GM18858 (cell line): ENCODE measurements around the gene CCNL2.

Source experiments
- ATAC-seq: cut with Tn5 transposase; IDR thresholded peaks from one replicate; pipeline ENCODE4 v1.9.1; 2021; ENCODE audit not compliant: unreplicated experiment

Gene CCNL2

GRCh38 chr1:1358433-1359271 is 40.5 kb downstream of the CCNL2 start, which contains the start of gene MXRA8:
MXRA8 (minus strand) TSS chr1:1358555; CDS start chr1:1358504, 51 bp downstream.
- ATAC-seq = no peak

- no peak for ATAC-seq
Measured at GRCh38 chr1:1357871-1358432, 41.2 kb downstream of the CCNL2 start.

GRCh38 chr1:1356796-1357401 is 42.2 kb downstream of the CCNL2 start:
- no peak for ATAC-seq

- no peak for ATAC-seq
Measured at GRCh38 chr1:1356166-1356795, 42.9 kb downstream of the CCNL2 start.

GRCh38 chr1:1355416-1355815 is 43.7 kb downstream of the CCNL2 start:
- ATAC-seq = no peak

GRCh38 chr1:1354271-1355247 is 44.6 kb downstream of the CCNL2 start:
- no peak for ATAC-seq

- no peak for ATAC-seq
Measured at GRCh38 chr1:1353389-1354151, 45.6 kb downstream of the CCNL2 start.

- ATAC-seq = no peak
Measured at GRCh38 chr1:1352786-1353388, 46.2 kb downstream of the CCNL2 start.

- ATAC-seq = no peak
Measured at GRCh38 chr1:1351511-1352427, 47.4 kb downstream of the CCNL2 start.

- no peak for ATAC-seq
Measured at GRCh38 chr1:1349256-1350012, 49.7 kb downstream of the CCNL2 start, which contains the start of gene DVL1. DVL1 (minus strand) TSS chr1:1349418; CDS start chr1:1349065, 353 bp downstream.

- no peak for ATAC-seq
Measured at GRCh38 chr1:1348420-1349255, 50.5 kb downstream of the CCNL2 start.

- no peak for ATAC-seq
Measured at GRCh38 chr1:1347663-1348419, 51.3 kb downstream of the CCNL2 start.

GRCh38 chr1:1347026-1347595 is 52.0 kb downstream of the CCNL2 start:
- no peak for ATAC-seq

- no peak for ATAC-seq
Measured at GRCh38 chr1:1346501-1346890, 52.6 kb downstream of the CCNL2 start.

- ATAC-seq = no peak
Measured at GRCh38 chr1:1345860-1346500, 53.2 kb downstream of the CCNL2 start.
